HG03432 (cell line): Measurements from ENCODE around the gene IRF9.
A peak's percentile ranks its signal among the peaks of the same experiment; 100 is the strongest.

Experiments used
- ATAC-seq: cut with Tn5 transposase; IDR thresholded peaks from one replicate; pipeline ENCODE4 v1.9.1; 2021; ENCODE audit warnings: mild to moderate bottlenecking, moderate library complexity; ENCODE audit not compliant: unreplicated experiment

The IRF9 gene

DNA sequence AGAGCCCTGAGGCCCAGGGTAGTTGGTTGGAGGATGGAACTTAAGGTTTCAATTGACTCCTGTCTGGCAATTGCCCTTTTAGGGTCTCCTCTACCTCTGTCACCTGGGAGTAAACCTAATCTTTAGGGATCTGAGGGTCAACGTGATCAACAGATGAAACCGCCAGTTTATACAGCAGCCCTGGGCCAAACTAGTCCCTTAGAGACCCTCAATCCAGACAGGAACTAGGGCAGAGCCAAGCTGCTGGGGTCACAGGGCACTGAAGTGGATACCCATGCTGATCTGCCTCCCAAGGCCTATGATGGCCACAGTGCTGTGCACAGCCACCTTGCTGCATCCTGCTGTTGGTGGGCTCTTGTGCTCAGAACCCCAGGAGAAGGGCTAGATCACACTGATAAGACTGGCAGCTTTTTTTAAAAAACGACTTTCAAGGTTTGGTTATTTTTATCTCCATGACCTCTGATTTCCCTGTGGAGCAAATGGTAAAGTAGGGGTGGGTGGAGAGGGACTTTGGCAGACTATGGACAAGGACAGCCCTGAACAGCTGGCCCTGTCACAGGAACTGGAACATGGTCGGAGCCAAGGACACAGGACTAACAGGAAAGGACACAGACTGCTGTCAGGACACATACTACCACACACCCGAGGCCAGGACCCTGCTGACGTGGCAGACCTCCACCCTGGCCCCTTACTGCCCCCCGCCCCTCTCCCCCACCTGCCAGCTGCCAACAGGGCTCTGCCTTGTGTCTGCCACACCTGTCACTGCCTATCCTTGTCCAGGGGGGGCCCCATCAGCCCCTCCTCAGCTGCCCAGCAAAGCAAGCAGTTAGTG is 30.1 kb upstream of the IRF9 start:
- ATAC-seq = no peak

DNA sequence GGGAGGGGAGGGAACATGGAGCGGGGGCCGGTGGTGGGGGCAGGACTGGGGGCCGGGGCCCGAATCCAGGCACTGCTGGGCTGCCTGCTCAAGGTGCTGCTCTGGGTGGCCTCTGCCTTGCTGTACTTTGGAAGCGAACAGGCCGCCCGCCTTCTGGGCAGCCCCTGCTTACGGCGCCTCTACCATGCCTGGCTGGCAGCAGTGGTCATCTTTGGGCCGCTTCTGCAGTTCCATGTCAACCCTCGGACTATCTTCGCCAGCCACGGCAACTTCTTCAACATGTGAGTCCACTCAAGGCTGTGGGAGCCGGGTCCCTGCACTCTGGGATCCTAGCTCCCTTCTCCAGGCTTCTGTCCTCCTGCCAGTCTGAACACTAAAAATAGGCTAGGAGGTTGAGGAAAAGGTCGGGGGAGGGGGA is 29.5 kb upstream of the IRF9 start:
- no peak for ATAC-seq

DNA sequence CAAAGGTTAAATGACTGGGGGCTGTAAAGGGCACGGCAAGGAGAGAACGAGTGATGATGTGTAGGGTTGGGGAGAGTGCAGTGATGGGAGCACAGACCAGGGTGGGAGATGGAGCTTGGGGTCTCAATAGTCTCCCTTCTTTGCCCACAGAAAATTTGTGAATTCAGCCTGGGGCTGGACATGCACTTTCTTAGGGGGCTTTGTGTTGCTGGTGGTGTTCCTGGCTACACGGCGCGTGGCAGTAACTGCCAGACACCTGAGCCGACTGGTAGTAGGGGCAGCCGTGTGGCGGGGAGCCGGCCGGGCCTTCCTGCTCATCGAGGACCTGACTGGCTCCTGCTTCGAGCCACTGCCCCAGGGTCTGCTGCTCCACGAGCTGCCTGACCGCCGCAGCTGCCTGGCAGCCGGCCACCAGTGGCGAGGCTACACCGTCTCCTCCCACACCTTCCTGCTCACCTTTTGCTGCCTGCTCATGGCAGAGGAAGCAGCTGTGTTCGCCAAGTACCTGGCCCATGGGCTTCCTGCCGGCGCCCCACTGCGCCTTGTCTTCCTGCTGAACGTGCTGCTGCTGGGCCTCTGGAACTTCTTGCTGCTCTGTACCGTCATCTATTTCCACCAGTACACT is 28.9 kb upstream of the IRF9 start:
- no peak for ATAC-seq

DNA sequence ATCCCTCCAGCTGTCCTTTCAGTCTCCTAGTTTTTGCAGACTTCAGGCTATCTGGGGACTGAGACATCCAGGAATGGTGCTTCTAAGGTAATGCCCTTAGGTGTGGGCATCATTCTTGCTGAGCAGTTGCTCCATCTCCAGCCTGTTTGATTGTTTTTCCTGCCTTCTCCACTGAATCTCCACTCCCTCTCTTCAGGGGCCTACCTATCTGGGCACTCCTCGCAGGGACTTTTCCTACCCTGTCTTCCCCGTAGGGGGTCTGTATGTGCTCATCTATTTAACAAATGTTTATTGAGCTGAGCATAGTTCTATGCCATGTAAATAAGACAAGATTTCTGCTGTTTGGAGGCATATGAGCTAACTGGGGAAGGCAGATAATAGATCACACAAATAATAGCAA is 28.1 kb upstream of the IRF9 start:
- ATAC-seq = no peak

DNA sequence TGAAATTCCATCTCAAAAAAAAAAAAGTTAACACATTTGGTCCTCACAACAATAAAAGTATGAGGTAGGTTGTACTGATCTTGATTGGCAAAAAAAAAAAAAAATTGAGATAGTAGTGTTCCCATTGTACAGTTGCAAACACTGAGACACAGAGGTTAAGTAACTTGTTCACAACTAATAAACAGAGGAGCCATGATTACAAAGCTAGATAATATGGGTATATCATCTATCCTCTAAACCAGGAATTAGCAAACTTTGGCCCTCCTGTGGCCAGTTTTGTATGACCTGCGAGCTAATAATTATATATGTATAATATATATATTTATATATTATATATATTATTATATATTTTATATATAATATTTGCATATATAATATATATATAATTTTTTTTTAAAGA is 27.3 kb upstream of the IRF9 start:
- no peak for ATAC-seq

DNA sequence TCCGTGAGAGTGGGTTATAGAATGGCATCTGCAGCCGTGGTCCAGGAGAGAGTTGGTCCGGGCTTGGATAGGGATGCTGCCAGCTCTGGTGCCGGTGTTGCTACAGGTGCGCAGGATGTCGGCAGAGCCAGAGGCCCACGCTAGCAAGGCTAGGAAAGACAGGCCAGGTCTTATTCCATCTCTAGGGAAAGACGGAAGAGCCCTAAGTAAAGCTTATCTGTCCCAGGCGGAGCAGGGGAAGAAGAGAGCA is 25.6 kb upstream of the IRF9 start:
- peak; percentile 9 for ATAC-seq

DNA sequence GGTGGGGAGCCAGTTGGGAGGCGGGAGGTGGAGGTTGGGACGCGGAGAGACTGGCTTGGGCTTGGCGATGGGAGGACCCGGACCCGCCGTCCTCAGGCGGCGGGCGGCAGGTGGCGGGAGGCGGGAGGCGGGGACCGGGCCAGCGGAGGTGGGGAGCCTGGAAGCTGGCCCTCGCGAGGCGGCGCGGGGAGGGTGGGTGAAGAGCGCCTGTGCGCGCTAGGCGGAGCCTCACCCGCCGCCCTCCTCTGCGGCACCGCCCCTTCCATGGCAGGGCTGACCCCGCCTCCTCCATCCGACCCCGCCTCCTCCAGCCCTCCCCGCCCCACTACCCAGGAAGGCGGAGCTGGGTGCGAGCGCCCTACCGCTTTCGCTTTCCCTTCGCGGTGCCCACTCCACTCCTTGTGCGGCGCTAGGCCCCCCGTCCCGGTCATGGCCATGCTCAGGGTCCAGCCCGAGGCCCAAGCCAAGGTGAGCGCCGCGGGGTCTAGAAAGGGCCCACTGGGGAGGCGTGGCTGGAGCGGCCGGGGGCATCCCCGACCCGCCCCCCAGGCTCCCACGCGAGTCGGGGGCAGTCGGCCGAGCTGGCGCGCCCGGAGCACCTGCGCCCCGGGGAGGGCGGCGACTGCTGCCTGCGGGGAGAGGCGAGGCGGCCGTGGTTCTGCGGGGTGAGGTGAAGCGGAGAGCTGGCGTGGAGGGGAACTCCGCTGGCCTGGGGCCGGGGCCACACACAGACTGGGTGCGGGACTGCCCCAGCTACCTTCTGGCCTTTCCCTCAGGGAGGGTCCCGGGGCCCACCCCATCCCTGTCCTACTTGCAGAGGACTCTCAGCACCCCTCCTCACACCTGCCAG is 25.0 kb upstream of the IRF9 start, which contains the start of gene PSME1:
TSS of gene PSME1 (plus strand) at position 361 of the 850 bp plus-strand sequence. CDS start at position 430, 69 bp downstream.
- ATAC-seq = peak; percentile 87

DNA sequence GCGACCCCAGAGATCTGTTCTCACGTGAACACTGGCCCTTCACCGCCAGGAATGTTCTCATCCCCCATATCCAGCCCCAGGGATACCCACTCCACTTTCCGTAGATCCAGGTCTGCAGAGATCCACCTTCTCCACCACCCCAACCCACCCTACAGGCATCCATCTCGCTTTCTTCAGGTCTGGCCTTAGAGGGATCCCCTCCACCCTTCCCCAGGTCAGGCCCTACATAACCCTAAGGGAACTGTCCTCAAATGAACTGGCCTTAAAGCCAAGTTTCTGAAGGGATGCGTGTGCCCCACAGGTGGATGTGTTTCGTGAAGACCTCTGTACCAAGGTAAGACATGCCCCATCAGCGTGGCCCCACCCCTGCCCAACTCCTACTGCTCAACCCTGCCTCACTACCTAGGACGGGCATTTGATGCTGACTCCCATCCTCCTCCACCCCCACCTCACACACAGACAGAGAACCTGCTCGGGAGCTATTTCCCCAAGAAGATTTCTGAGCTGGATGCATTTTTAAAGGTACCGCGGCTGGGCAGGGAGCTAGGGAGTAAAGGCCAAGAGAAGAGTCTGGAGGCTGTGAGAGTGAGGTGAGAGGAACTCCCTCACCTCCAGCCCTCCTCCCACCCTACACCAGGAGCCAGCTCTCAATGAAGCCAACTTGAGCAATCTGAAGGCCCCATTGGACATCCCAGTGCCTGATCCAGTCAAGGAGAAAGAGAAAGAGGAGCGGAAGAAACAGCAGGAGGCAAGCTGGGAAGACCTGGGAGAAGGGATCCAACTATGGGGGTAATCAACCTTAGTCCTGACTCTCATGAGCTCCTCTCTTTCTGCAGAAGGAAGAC is 24.2 kb upstream of the IRF9 start:
- no peak for ATAC-seq

DNA sequence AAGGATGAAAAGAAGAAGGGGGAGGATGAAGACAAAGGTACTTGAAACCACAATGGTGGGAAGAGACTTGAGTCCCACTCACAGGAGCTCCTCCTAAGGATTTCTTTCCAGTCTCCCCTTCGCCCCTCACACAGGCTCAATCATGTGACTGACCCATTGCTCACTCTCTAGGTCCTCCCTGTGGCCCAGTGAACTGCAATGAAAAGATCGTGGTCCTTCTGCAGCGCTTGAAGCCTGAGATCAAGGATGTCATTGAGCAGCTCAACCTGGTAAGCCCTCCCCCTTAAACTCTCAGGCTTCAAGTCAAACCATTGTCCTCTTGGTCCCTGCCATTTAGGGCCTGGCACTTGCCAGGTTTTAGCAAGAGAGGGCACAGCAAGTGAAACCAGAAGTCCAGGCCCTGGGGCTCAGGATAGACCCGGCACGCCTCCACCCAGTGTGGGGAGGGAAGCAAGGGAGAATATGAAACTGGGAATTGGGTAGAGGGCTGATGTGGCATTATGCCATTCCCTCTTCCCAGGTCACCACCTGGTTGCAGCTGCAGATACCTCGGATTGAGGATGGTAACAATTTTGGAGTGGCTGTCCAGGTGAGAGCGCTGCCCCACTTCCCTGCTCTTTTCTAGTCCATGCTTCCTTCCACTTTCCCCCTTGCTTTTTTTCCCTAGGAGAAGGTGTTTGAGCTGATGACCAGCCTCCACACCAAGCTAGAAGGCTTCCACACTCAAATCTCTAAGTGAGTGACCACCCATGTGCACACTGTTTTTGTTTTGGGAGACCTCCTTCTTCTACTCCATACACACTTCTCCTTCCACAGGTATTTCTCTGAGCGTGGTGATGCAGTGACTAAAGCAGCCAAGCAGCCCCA is 23.3 kb upstream of the IRF9 start:
- ATAC-seq = no peak

DNA sequence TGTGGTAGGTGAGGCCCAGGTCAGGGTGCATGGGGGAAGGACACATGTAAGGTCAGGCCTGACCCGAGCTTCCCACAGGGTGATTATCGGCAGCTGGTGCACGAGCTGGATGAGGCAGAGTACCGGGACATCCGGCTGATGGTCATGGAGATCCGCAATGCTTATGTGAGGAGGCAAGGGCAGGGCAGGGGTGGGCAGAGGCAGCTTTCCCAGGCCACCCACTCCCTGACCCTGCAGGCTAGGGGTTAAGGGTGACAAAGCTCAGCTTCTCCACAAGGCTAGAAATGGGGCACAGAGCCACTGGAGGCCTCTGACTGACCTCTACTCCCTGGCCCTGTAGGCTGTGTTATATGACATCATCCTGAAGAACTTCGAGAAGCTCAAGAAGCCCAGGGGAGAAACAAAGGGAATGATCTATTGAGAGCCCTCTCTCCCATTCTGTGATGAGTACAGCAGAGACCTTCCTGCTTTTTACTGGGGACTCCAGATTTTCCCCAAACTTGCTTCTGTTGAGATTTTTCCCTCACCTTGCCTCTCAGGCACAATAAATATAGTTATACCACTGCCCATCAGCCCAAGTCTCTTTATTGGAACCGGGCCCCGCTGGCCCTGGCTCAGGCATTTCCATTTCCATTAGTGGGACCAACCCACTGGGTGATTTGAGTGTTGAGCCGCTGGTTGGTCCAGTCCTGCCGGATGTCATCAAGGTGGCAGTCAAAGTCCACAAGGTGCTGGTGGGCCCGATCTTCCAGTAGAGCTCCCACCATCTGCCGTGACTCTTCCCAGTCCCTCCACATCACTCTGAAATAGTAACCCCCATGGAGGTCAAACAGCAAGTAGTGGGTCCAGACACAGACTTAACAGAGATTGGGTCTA is 22.4 kb upstream of the IRF9 start:
- no peak for ATAC-seq

DNA sequence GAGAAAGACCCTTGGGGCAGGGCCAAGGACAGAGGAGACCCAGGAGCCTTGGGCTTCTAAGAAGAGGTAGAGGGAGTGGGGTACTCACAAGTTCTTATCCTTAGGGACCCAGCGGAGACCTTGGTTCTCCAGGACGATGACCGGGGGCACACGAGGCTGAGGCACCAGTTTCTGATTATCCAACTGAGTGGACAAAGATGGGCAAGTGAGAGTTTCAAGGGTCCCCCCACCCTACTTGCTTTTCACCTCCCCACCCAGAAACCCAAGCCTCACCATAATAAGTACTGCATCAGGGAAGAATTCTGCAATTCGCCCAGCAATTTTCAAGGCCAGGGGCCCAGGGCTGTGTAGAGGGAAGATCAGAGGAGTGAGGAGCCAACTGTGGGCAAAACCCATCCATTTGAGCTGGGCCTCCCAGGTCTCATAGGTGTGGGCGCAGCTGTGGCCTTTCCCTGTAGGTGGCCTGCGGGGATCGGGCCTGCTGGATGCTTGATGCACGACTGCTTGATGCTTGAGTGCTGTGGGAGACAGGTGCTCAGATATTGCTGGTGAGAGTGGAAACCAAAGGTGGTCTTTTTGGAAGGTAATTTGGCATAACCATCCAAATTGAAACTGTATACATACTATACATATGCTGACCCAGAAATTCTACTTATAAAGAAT is 21.7 kb upstream of the IRF9 start:
- no peak for ATAC-seq

DNA sequence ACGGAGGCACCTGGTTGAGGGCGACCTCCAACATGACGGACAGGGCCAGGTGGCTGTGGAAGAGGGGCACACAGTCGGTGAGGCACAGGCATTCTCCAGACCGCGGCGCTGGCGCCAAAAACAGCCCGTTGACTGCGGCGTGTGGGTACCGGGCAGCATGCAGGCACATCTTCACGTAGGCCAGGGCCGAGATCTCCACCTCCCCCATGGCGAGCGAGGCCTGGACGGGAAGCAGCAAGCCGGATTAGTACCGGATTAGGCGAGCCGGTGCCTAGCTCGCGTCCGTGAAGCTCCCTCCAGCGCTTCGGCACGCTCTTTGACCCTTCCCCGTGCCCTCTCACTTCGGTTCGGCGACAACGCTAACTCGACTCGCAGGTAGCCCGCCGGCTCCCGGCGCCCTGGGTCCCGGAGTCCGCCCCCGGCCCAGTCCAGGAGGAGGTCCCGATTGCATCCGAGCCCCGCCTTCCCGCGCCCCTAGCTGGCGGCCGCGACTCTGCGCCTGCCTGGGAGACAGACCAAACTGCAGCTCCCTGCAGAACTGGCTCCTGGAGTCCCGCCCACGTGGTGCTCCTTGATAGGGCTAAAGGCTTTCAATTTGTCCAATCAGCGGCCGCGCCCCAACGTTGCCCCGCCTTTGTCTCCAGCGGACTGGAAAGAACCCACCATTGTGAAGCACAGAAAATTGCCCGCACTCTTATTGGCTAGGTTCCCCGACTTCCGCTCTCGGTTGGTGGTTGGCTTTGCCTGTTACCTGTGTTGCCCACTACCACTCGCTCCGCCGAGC is 19.8 kb upstream of the IRF9 start, which contains the start of gene EMC9:
TSS of gene EMC9 (minus strand) at position 495 of the 784 bp plus-strand sequence. CDS start at position 208, 287 bp downstream.
- ATAC-seq = peak; percentile 88

DNA sequence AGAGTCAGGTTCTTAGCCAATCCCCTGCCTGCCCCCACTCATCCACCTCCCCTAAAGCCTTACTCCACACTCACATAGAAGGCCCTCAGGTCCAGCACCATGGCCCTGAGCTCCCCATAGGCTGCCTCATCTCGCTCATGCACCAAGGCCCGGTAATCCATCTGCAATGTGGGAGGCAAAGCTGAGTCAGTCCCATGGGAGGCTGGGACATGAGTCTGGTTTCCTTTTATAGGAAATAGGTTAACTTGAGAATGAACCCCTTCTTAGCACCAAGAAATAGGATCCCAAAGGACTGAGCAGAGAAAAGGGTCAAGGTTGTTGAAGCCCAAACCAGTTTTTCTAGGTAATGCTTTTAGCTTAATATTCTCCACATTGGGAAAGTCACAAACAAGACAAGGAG is 17.6 kb upstream of the IRF9 start:
- ATAC-seq = no peak

DNA sequence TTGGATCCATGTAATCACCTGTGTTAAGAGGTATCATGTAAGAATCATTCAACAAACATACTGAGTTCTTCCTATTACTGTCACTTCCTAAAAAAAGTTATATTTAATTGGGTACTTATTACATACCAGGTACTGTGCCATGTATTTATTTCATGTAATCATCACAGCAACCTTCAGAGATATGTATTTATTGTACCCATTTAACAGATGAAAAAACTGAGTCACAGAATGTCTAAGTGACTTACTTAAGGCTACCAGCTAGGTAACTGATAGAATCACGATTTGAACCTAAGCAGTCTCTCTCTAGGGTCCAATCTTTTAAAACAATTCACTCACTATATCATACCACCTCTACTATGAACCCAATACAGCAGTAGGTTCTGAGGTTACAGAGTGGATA is 16.6 kb upstream of the IRF9 start:
- no peak for ATAC-seq

DNA sequence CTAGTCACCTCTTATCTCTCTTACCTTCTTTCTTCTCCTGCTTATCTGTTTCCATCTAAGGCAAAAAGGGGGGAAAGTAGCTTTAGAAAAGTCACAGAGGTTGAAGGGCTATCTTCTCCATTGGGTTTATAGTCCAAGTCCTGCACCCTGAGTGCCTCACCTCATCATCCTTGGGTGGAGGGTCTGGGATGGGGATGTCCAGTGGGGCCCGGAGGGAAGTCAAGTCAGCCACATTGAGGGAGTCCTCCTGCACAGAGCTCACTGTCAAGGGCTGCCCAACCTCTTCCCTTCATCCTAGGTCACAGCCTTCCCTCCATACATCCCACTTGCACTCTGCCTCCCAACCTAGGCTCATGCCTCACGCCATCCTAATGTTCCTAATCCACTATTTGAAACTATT is 15.8 kb upstream of the IRF9 start:
- ATAC-seq = no peak

DNA sequence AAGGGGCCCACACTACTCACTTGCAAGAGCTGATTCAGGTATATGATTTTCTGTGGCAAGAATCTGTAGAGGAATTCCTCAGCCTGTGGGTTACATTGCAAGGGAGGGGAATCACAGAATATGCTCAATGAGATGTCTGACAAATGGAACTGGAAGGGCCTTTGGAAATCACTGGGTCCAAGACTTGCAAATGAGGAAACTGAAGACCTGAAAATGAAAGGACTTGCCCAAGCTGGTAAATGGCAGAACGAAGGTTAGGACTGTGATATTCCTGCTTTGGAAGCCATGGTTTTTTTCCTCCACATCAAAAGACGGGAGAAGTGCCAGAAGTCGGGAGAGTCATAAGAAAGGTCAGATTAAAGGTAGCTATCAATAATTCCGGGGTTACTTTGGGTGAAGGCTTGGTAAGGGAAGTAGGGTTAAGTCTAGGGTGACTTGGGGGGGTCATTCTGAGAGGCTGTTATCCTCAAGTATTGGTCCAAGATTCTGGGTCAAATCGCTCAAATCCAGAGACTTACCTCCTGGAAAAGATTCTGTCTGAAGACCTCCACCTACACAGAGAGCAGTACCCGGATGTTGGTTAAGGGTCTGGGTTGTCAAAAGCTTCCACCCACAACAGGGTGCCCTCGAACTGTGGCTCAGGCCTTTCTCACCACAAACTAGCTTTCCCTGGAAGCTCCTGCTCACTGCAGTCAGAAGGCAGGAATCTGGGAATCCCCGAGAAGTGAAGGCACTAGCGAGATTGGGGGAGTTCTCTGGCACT is 15.2 kb upstream of the IRF9 start:
- no peak for ATAC-seq

DNA sequence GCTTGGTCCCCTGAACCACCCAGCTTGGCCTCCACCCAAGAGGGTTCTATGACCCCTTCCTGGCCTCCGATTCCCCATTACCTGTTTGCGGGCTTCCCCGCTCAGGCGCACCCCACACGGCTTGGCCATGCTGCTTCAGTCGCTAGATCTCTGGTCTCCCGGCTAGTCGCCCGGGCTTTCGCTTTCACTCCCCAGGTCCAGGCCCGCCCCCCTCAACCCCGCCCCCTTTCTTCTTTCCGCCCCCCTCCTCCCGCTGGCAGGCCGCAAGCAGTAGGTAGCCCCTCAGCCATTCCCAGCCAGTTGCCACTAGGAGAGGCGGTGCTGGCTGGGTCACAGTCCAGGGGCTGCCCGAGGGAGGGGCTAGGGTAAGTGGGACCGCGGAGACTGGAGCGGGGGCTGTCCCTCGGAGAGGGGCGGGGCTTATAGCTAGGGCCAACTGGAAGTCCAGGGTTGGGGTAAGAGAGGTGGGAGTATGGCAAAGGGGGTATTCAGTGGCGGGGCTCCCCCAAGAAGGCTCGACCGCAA is 14.6 kb upstream of the IRF9 start, which contains the start of gene PSME2:
TSS of gene PSME2 (minus strand) at position 158 of the 525 bp plus-strand sequence. CDS start at position 129, 29 bp downstream.
- ATAC-seq = peak; percentile 70
